Neural progenitor cell (in vitro differentiated cells): ENCODE measurements around the gene CEP78. TPM values are rescaled to one million over a fixed set of nuclear protein-coding genes. Genes with fewer than 3 reads are reported as not detected.

Experiments
- DNase-seq: peaks from one replicate; pipeline ENCODE4 v3.0.0-alpha.2; 2016; ENCODE audit warnings: low spot score
- H2AFZ ChIP-seq: fragments of 200-600 bp; sonication (generic); replicated peaks from 2 replicates; pipeline ENCODE4 v1.6.1; 2016; ENCODE audit warnings: antibody characterized with exemption
- H3F3A ChIP-seq: fragments of 200-600 bp; sonication (generic); 2 replicates; pipeline ENCODE4 v1.6.1; 2016; ENCODE audit warnings: antibody characterized with exemption, low read depth
- H3K27ac ChIP-seq: fragments of 200-600 bp; sonication (generic); 2 replicates; pipeline ENCODE4 v1.5.1; 2016; ENCODE audit warnings: mild to moderate bottlenecking
- H3K27me3 ChIP-seq: fragments of 200-600 bp; sonication (generic); 2 replicates; pipeline ENCODE4 v1.6.1; 2016; ENCODE audit warnings: mild to moderate bottlenecking, moderate library complexity
- H3K36me3 ChIP-seq: fragments of 200-600 bp; sonication (generic); 2 replicates; pipeline ENCODE4 v1.5.1; 2016
- H3K4me1 ChIP-seq: fragments of 200-600 bp; sonication (generic); 2 replicates; pipeline ENCODE4 v1.6.1; 2016; ENCODE audit warnings: mixed run types
- H3K4me2 ChIP-seq: fragments of 200-600 bp; sonication (generic); 2 replicates; pipeline ENCODE4 v1.6.1; 2016
- H3K4me3 ChIP-seq: fragments of 200-600 bp; sonication (generic); 2 replicates; pipeline ENCODE4 v1.5.1; 2016
- H3K79me2 ChIP-seq: fragments of 200-600 bp; sonication (generic); 2 replicates; pipeline ENCODE4 v1.6.1; 2016; ENCODE audit warnings: low read depth
- H3K9ac ChIP-seq: fragments of 200-600 bp; sonication (generic); 2 replicates; pipeline ENCODE4 v1.6.1; 2016
- H3K9me3 ChIP-seq: fragments of 200-600 bp; sonication (generic); 2 replicates; pipeline ENCODE4 v1.5.1; 2016; ENCODE audit warnings: low read depth
- H4K20me1 ChIP-seq: fragments of 200-600 bp; sonication (generic); 2 replicates; pipeline ENCODE4 v1.6.1; 2016; ENCODE audit warnings: low read depth
- H3K27ac Mint-ChIP-seq: 3 replicates; pipeline ENCODE4 v1.8.0; 2021; ENCODE audit warnings: mixed read lengths
- H3K27me3 Mint-ChIP-seq: 2 replicates; pipeline ENCODE4 v1.8.0; 2022; ENCODE audit warnings: low read depth, mild to moderate bottlenecking, inconsistent platforms, moderate library complexity, mixed read lengths; ENCODE audit not compliant: insufficient read depth
- H3K36me3 Mint-ChIP-seq: 3 replicates; pipeline ENCODE4 v1.8.0; 2021; ENCODE audit warnings: mixed read lengths
- H3K4me1 Mint-ChIP-seq: 3 replicates; pipeline ENCODE4 v1.8.0; 2021; ENCODE audit warnings: mixed read lengths
- H3K4me3 Mint-ChIP-seq: 3 replicates; pipeline ENCODE4 v1.8.0; 2021; ENCODE audit warnings: mild to moderate bottlenecking, moderate library complexity, mixed read lengths
- H3K9me3 Mint-ChIP-seq: 3 replicates; pipeline ENCODE4 v1.8.0; 2020; ENCODE audit warnings: mixed read lengths
- EZH2 ChIP-seq: fragments of 200-600 bp; sonication (generic); IDR thresholded peaks from 2 replicates; pipeline ENCODE4 v1.6.1; 2017; ENCODE audit warnings: antibody characterized with exemption, mild to moderate bottlenecking, moderate library complexity
- EZH2phosphoT487 ChIP-seq: fragments of 200-600 bp; sonication (generic); IDR thresholded peaks from 2 replicates; pipeline ENCODE4 v1.6.1; 2017; ENCODE audit warnings: antibody characterized with exemption
- total RNA-seq: library from RNA; depleted of rRNA; stranded (reverse); fragments of >200 nt; gene quantifications from 2 replicates; pipeline ENCODE4 v1.2.3, GENCODE V29; 2015; ENCODE audit warnings: low replicate concordance
- TF ChIP-seq, protein P1 (sequence below): fragments of 200-600 bp; sonication (generic); IDR thresholded peaks from 2 replicates; pipeline ENCODE4 v1.5.1; 2017; ENCODE audit warnings: antibody characterized with exemption, mild to moderate bottlenecking

Gene CEP78
- total RNA-seq, 1 donor from 2014 or later, result 122 TPM

- no peak overlapping the region for H3K27ac Mint-ChIP-seq
- DNase-seq, result no peak
- H3K4me1 ChIP-seq, result no peaks in the 10 kb centered on the region
- peaks cover 13% of the 10 kb centered on the region for H3K36me3 Mint-ChIP-seq
- H3F3A ChIP-seq, result peaks cover 5% of the 10 kb centered on the region
- no peak overlapping the region for H3K4me3 ChIP-seq
- H3K9ac ChIP-seq, result no peak overlapping the region
- peaks cover 13% of the 10 kb centered on the region for H3K36me3 ChIP-seq
- H3K79me2 ChIP-seq, result no peaks in the 10 kb centered on the region
- no peaks in the 10 kb centered on the region for H3K9me3 Mint-ChIP-seq
- H2AFZ ChIP-seq, result no peak overlapping the region
- no peaks in the 10 kb centered on the region for H3K27me3 ChIP-seq
- no peaks in the 10 kb centered on the region for H3K4me1 Mint-ChIP-seq
- no peak overlapping the region for H3K27ac ChIP-seq
- H3K27me3 Mint-ChIP-seq, result no peaks in the 10 kb centered on the region
- no peaks in the 10 kb centered on the region for H4K20me1 ChIP-seq
- no peak overlapping the region for H3K4me3 Mint-ChIP-seq
- H3K4me2 ChIP-seq, result no peak overlapping the region
- TF ChIP-seq, protein P1, sequence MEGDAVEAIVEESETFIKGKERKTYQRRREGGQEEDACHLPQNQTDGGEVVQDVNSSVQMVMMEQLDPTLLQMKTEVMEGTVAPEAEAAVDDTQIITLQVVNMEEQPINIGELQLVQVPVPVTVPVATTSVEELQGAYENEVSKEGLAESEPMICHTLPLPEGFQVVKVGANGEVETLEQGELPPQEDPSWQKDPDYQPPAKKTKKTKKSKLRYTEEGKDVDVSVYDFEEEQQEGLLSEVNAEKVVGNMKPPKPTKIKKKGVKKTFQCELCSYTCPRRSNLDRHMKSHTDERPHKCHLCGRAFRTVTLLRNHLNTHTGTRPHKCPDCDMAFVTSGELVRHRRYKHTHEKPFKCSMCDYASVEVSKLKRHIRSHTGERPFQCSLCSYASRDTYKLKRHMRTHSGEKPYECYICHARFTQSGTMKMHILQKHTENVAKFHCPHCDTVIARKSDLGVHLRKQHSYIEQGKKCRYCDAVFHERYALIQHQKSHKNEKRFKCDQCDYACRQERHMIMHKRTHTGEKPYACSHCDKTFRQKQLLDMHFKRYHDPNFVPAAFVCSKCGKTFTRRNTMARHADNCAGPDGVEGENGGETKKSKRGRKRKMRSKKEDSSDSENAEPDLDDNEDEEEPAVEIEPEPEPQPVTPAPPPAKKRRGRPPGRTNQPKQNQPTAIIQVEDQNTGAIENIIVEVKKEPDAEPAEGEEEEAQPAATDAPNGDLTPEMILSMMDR, result peak; percentile 76
- TF ChIP-seq EZH2 (no peak), EZH2phosphoT487 (no peak)
- no peaks in the 10 kb centered on the region for H3K9me3 ChIP-seq
Observed at GRCh38 chr9:78261403-78262001, 25.6 kb downstream of the CEP78 start.

GRCh38 chr9:78262655-78263054, 26.8 kb downstream of the CEP78 start:
- no peak overlapping the region for H3K27ac ChIP-seq
- H3K9me3 ChIP-seq, result no peaks in the 10 kb centered on the region
- H3K4me2 ChIP-seq, result no peak overlapping the region
- no peaks in the 10 kb centered on the region for H3K27me3 ChIP-seq
- H2AFZ ChIP-seq, result no peak overlapping the region
- no peak for TF ChIP-seq EZH2
- TF ChIP-seq, protein P1, result no peak
- TF ChIP-seq EZH2phosphoT487, result no peak
- Mint-ChIP-seq H3K36me3 (peaks cover 14% of the 10 kb centered on the region), H3K9me3 (no peaks in the 10 kb centered on the region), H3K4me1 (no peaks in the 10 kb centered on the region), H3K27me3 (no peaks in the 10 kb centered on the region), H3K27ac (no peak overlapping the region), H3K4me3 (no peak overlapping the region)
- no peaks in the 10 kb centered on the region for H3K4me1 ChIP-seq
- no peak for DNase-seq
- H3K36me3 ChIP-seq, result peaks cover 21% of the 10 kb centered on the region
- H3K79me2 ChIP-seq, result no peaks in the 10 kb centered on the region
- peaks cover 5% of the 10 kb centered on the region for H3F3A ChIP-seq
- no peaks in the 10 kb centered on the region for H4K20me1 ChIP-seq
- no peak overlapping the region for H3K9ac ChIP-seq
- H3K4me3 ChIP-seq, result no peak overlapping the region

- no peak for DNase-seq
- Histone ChIP-seq H3K27me3 (no peaks in the 10 kb centered on the region), H3K9ac (no peak overlapping the region), H3K79me2 (no peaks in the 10 kb centered on the region), H4K20me1 (no peaks in the 10 kb centered on the region), H3K4me2 (no peak overlapping the region), H3K27ac (no peak overlapping the region), H3K4me3 (no peak overlapping the region), H3K9me3 (no peaks in the 10 kb centered on the region), H3F3A (peaks cover 4% of the 10 kb centered on the region), H3K36me3 (peaks cover 24% of the 10 kb centered on the region), H2AFZ (no peak overlapping the region), H3K4me1 (no peaks in the 10 kb centered on the region)
- Mint-ChIP-seq H3K4me3 (no peak overlapping the region), H3K36me3 (peaks cover 36% of the 10 kb centered on the region), H3K9me3 (no peaks in the 10 kb centered on the region), H3K27ac (no peak overlapping the region), H3K4me1 (no peaks in the 10 kb centered on the region), H3K27me3 (no peaks in the 10 kb centered on the region)
- TF ChIP-seq EZH2 (no peak), EZH2phosphoT487 (no peak)
- TF ChIP-seq, protein P1, result no peak
Observed at GRCh38 chr9:78267889-78268288, 32.0 kb downstream of the CEP78 start.
